ENCODE data around the gene CTDNEP1.

DNA sequence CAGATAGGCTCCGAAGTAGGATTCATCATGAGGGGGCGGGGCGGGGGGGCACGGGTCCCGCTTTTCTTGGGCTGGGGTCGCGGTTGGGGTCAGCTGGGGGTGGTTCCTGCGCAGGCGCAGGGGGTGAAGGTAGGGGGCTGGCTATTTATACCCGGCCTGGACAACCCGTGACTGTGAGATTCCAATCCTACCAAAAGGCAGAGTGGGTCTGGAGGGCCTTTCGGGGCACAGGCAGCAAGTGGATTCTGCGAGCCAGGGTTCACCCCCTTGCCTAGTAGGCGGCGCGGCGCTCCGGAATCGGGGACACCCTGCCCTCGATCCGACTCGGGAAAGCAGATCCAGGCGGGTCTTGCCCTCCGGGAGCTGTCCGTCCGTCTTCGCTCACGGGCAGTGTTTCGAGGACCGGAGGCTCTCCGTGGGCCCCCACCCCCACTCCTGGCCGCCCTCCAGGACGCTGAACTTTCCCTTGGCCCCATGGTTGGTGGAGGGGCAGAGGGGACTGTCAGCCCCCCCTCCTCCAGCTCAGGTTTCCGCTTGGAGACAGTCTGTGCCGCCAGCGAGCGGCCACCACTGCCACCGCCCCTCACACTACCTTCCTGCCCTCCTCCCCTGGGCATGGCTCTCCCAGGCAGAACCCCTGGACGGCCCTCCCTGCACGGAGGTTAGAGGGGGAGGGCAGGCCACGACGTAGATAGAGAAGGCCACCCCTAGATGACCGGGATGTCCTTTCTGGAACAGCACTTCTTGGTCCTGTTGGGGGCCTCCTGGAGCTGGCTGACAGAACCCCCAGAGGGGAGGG, 30.6 kb upstream of the CTDNEP1 start:
- TF ChIP-seq CTCF (conservative IDR thresholded peaks at IDR 0.05) (no peak), ZFX (IDR thresholded peaks at IDR 0.05) (no peak)
